Right lobe of liver (tissue), 6 donors: ENCODE results near the gene SLC28A3. TPM values are rescaled to one million over a fixed set of nuclear protein-coding genes. Genes with fewer than 3 reads are reported as not detected.

Experiments used
- ATAC-seq, 4 donors: fragments of 200-7000 bp; cut with Tn5 transposase; one replicate each; pipeline ENCODE4 v1.9.1; 2020; ENCODE audit warnings: mild to moderate bottlenecking in 4 of 4, moderate library complexity in 4 of 4
- DNase-seq, 3 donors: peaks; one replicate each; pipeline ENCODE4 v3.0.0-alpha.2; 2020
- H3K27ac ChIP-seq, 3 donors: fragments of 200-600 bp; one replicate each; pipeline ENCODE4 v1.8.0; 2022
- H3K27me3 ChIP-seq, 2 donors: fragments of 200-600 bp; one replicate each; pipeline ENCODE4 v1.8.0; 2022
- H3K36me3 ChIP-seq, 4 donors: fragments of 200-600 bp; sonication (generic) in 1 of 4; one replicate each; pipeline versions ENCODE4 v1.5.1 to v1.8.0; 2017 to 2022; ENCODE audit warnings: control low read depth in 1 of 4
- H3K4me1 ChIP-seq, 4 donors: fragments of 200-600 bp; sonication (generic) in 1 of 4; one replicate each; pipeline versions ENCODE4 v1.5.1 to v1.8.0; 2017 to 2022; ENCODE audit warnings: control low read depth in 1 of 4
- H3K4me3 ChIP-seq, 3 donors: fragments of 200-600 bp; one replicate each; pipeline ENCODE4 v1.8.0; 2022
- H3K9me3 ChIP-seq, 4 donors: fragments of 200-600 bp; sonication (generic) in 1 of 4; one replicate each; pipeline versions ENCODE4 v1.5.1 to v1.8.0; 2017 to 2022; ENCODE audit warnings: control low read depth in 1 of 4
- POLR2A ChIP-seq: fragments of 450-650 bp; IDR thresholded peaks from one replicate; pipeline ENCODE4 v1.6.1; 2017; ENCODE audit warnings: antibody characterized with exemption, mild to moderate bottlenecking
- WGBS: methylation state at CpG from one replicate; pipeline ENCODE4 v1.1.6; 2018; ENCODE audit warnings: low coverage, low lambda C conversion rate; ENCODE audit not compliant: insufficient coverage; ENCODE audit errors: missing lambda C conversion rate; 5-methylcytosine and 5-hydroxymethylcytosine counted together
- intact Hi-C, 2 donors: fragments of 100-400 bp; cut with DNase I; formaldehyde crosslinking; loops; one replicate each; pipeline versions ENCODE4 v1.11.2 to v1.14.1; 2022
- total RNA-seq, 6 experiments: library from RNA; depleted of rRNA in 2 of 6; stranded (reverse); fragments of >200 nt in 2 of 6; fragmentation: NEBNext Ultra II Directional in 3 of 6; extraction: Animal tissue kit (Norgen Biotek cat#: 25700) in 3 of 6; gene quantifications; one replicate each; pipeline versions ENCODE4 v1.1.0 to v1.2.4, GENCODE V29; 2016 to 2023
- TF ChIP-seq, protein P1 (sequence below), 4 donors: fragments of 200-600 bp in 3 of 4; fragments of 450-650 bp in 1 of 4; IDR thresholded peaks; one replicate each; pipeline versions ENCODE4 v1.5.1 to v1.8.0; 2016 to 2022; ENCODE audit warnings: antibody characterized with exemption in 4 of 4, mild to moderate bottlenecking in 2 of 4
- donor health status: DM: no; HTN: yes; CAD: no.
- donor health status: DM: no; HTN: no; CAD: no.
- donor health status: DM: no; HTN: no; CAD: no.
- donor health status: DM: no; HTN: yes; CAD: no.
- donor health status: DM: no; HTN: yes; CAD: no.

SLC28A3 gene
- total RNA-seq, 6 experiments from 2014 or later = 0.07 to 0.16 (median 0.12) TPM

DNA sequence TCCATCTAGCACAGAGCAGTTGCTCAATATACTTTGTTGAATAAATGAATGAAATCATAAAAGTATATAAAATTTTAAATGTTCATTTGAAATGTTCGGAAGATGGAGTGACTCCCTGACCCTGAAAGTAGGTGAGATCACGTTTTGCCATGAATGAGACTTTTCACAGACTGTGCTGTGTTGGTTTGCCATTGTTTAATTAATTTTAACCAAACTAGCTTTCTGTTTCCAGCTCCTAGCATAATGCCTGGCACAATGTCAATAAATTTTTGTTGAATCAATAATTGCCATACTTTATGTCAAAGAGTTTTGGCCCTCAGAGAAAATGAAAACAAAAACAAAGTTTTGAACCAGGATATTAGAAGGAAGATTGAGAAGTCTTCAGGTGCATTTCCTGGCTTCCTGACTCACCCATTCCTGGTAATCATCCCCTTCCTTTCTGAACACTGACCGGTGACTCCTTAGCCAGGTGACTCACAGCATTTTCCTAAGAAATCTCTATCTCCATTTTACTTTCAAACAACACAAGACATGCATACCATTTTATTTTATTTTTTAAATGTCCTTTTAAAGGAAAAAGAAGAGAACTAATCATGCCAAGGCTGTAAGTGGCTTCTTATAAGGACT is 15.1 kb downstream of the SLC28A3 start:
- Histone ChIP-seq H3K4me1 (no peaks in the 10 kb centered on the region), H3K4me3 (no peak overlapping the region), H3K36me3 (no peaks in the 10 kb centered on the region), H3K27me3 (no peaks in the 10 kb centered on the region), H3K27ac (no peak overlapping the region), H3K9me3 (no peaks in the 10 kb centered on the region)
- ATAC-seq = no peak
- intact Hi-C loops = no loop called here
- TF ChIP-seq, protein P1, sequence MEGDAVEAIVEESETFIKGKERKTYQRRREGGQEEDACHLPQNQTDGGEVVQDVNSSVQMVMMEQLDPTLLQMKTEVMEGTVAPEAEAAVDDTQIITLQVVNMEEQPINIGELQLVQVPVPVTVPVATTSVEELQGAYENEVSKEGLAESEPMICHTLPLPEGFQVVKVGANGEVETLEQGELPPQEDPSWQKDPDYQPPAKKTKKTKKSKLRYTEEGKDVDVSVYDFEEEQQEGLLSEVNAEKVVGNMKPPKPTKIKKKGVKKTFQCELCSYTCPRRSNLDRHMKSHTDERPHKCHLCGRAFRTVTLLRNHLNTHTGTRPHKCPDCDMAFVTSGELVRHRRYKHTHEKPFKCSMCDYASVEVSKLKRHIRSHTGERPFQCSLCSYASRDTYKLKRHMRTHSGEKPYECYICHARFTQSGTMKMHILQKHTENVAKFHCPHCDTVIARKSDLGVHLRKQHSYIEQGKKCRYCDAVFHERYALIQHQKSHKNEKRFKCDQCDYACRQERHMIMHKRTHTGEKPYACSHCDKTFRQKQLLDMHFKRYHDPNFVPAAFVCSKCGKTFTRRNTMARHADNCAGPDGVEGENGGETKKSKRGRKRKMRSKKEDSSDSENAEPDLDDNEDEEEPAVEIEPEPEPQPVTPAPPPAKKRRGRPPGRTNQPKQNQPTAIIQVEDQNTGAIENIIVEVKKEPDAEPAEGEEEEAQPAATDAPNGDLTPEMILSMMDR (IDR thresholded peaks at IDR 0.05) = no peak
- no peak for TF ChIP-seq POLR2A
- no peak for DNase-seq
- WGBS = 59% methylated on average over 3 of the region's 3 CpGs

DNA sequence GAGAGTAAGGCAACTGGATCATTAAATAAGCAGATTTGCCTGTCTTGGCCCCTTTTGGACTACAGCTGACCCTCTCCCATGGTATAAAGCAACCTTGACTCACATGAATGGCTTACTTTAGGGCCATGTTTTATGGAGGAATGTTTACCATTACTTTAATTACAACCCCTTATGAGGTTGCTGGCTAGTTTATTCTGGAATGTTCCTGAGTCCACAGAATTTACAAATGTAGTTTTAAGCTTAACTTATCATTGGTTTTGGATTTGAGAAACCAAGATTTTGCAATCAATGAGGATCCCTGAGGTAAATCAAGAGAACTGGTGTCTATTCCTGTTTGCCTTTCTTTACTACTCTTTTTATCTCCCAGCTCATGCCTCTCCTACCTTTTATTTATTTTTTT is 15.7 kb downstream of the SLC28A3 start:
- DNase-seq (no peak), ATAC-seq (no peak)
- H3K4me3 ChIP-seq = no peak overlapping the region
- intact Hi-C loops = no loop called here
- H3K36me3 ChIP-seq = no peaks in the 10 kb centered on the region
- no peaks in the 10 kb centered on the region for H3K9me3 ChIP-seq
- no peaks in the 10 kb centered on the region for H3K27me3 ChIP-seq
- H3K27ac ChIP-seq = no peak overlapping the region
- no peaks in the 10 kb centered on the region for H3K4me1 ChIP-seq
- TF ChIP-seq POLR2A = no peak
- TF ChIP-seq, protein P1 (IDR thresholded peaks at IDR 0.05) = no peak

DNA sequence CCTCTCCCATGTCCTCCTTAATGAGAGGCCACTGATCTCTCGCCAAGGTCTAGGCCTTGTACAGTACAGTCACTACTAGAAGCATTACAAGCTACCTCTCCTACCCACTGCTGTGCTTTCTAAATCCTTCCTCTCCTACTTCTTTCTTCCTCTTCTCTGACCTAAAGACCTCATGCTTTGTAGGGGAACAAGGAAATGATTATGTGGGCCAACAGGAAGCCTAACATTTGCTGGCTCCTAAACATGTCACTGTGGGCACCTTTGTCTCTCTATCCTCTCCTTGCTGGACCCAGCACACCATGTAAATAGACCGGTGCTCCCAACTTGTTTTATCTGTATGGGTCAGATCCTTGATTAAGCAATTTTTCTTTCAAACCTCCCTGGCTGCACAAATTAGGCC is 16.7 kb downstream of the SLC28A3 start:
- no peaks in the 10 kb centered on the region for H3K9me3 ChIP-seq
- WGBS = 58% methylated on average over 2 of the region's 2 CpGs
- H3K27ac ChIP-seq = peak overlapping the region in 1 of 3 donors; percentile 33
- TF ChIP-seq, protein P1 (IDR thresholded peaks at IDR 0.05) = no peak
- TF ChIP-seq POLR2A = no peak
- no peak for DNase-seq
- H3K4me1 ChIP-seq = no peaks in the 10 kb centered on the region
- no peaks in the 10 kb centered on the region for H3K36me3 ChIP-seq
- H3K27me3 ChIP-seq = no peaks in the 10 kb centered on the region
- intact Hi-C loops = no loop called here
- no peak overlapping the region for H3K4me3 ChIP-seq
- ATAC-seq = peak; percentile 44 to 57 (median 50)

DNA sequence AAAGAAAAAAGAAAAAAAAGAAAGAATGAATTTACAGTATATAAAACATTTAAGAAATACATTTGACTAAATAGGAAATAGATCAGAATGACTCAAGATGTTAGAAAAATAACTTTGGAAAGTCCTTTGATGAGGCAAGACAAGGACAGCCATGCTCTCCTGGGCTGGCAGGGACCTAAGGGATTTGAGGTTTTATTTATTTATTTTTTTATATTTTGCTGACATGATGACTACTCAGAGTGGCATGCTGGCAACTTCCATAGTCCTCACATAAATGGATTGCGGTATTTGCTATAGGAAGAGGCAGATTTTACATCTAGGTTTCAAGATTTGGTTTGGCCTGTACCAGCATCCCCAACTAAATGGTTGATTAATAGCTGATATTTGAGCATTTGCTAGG is 17.7 kb downstream of the SLC28A3 start:
- DNase-seq = no peak
- no peaks in the 10 kb centered on the region for H3K27me3 ChIP-seq
- ATAC-seq = no peak
- no peaks in the 10 kb centered on the region for H3K4me1 ChIP-seq
- no peaks in the 10 kb centered on the region for H3K36me3 ChIP-seq
- H3K4me3 ChIP-seq = no peak overlapping the region
- intact Hi-C loops = no loop called here
- no peak overlapping the region for H3K27ac ChIP-seq
- H3K9me3 ChIP-seq = no peaks in the 10 kb centered on the region
- WGBS = 80% methylated on average over 1 of the region's 1 CpG
- no peak for TF ChIP-seq POLR2A
- TF ChIP-seq, protein P1 (IDR thresholded peaks at IDR 0.05) = no peak

DNA sequence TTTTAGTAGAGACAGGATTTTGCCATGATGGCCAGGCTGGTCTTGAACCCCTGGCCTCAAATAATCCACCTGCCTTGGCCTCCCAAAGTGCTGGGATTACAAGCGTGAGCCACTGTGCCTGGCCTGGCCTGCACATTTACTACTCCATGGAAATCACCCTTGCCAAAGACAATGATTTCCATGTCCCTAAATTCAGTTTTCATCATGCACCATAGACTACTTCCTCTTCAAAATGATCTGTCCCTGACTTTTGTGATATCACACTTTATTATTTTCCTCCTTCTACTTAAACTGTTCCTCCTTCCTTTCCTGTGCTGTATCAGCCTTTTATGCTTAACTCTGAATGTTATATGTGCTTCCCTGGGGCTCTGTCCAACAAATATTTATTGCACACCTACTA is 20.3 kb downstream of the SLC28A3 start:
- WGBS = 88% methylated on average over 1 of the region's 1 CpG
- TF ChIP-seq, protein P1 (IDR thresholded peaks at IDR 0.05) = no peak
- H3K36me3 ChIP-seq = no peaks in the 10 kb centered on the region
- H3K4me3 ChIP-seq = no peak overlapping the region
- no peaks in the 10 kb centered on the region for H3K4me1 ChIP-seq
- H3K9me3 ChIP-seq = no peaks in the 10 kb centered on the region
- H3K27me3 ChIP-seq = no peaks in the 10 kb centered on the region
- intact Hi-C loops = no loop called here
- DNase-seq (no peak), ATAC-seq (no peak)
- H3K27ac ChIP-seq = no peak overlapping the region
